ENCODE results near the gene RCAN3. TPM values are rescaled to one million over a fixed set of nuclear protein-coding genes. Genes with fewer than 3 reads are reported as not detected.

The RCAN3 gene
- total and polyA plus RNA-seq, 2 of the 13 experiments (the other 11 are each of a cell fraction or from before 2014, with no cell fraction given): 12.2 to 13.3 TPM

DNA sequence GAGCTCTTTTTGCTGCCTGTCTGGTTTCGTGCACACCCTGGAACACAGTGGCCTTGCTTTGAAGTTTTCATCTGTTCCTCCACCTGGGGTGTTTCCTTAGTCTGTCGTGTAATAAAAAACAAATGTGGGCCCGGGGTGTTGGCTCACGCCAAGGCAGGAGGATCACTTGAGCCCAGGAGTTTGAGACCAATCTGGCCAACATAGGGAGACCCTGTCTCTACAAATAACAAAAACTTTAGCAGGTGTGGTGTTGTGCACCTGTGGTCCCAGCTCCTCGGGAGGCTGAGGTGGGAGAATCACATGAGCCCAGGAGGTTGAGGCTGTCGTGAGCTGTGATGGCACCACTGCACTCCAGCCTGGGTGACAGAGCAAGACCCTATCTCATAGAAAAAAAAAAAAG lies 57.7 kb downstream of the RCAN3 start:
- ATAC-seq (no peak), DNase-seq (ENCODE audit: low spot score) (no peak), FAIRE-seq (no peak)
- peaks cover 4% of the 10 kb centered on the region for H3K79me2 ChIP-seq (ENCODE audit: insufficient read depth, low read length)
- H3K4me3 ChIP-seq (replicated peaks in 1 of 3; ENCODE audit: insufficient read depth in 1 of 3, low read depth in 2 of 3, low read length in 3 of 3): no peak overlapping the region
- H3K4me2 ChIP-seq (ENCODE audit: low read depth, low read length): no peak overlapping the region
- in situ Hi-C loops (cut with HindIII; ENCODE audit: extremely low pct_ligation_motif_present, low pct_unique_long_range_greater_than_20kb) (no loop called here), intact Hi-C loops (cut with micrococcal nuclease; ENCODE audit: unreplicated experiment) (no loop called here)
- no peaks in the 10 kb centered on the region; a peak in 1 of 5 replicates for H3K36me3 ChIP-seq (replicated peaks in 1 of 2; ENCODE audit: control insufficient read depth in 1 of 2, insufficient read depth in 2 of 2, low read length in 2 of 2)
- no peak overlapping the region for H3K27ac ChIP-seq (ENCODE audit: extremely low read length, insufficient read depth, low read length)
- H4K20me1 ChIP-seq (ENCODE audit: insufficient read depth, low read length): no peaks in the 10 kb centered on the region; the same call in 1 of the 2 replicates
- POLR2A ChIA-PET: no interaction called here
- CTCF ChIA-PET (ENCODE audit: low intra/inter-chr PET ratio, low total read pairs): no interaction called here
- H3K4me1 ChIP-seq (ENCODE audit: insufficient read depth, low read length): peaks cover 54% of the 10 kb centered on the region
- H3K9me3 ChIP-seq (ENCODE audit: low read length): no peaks in the 10 kb centered on the region
- BruUV-seq (replicated peaks): no TSS peak
- TF ChIP-seq, protein P1, sequence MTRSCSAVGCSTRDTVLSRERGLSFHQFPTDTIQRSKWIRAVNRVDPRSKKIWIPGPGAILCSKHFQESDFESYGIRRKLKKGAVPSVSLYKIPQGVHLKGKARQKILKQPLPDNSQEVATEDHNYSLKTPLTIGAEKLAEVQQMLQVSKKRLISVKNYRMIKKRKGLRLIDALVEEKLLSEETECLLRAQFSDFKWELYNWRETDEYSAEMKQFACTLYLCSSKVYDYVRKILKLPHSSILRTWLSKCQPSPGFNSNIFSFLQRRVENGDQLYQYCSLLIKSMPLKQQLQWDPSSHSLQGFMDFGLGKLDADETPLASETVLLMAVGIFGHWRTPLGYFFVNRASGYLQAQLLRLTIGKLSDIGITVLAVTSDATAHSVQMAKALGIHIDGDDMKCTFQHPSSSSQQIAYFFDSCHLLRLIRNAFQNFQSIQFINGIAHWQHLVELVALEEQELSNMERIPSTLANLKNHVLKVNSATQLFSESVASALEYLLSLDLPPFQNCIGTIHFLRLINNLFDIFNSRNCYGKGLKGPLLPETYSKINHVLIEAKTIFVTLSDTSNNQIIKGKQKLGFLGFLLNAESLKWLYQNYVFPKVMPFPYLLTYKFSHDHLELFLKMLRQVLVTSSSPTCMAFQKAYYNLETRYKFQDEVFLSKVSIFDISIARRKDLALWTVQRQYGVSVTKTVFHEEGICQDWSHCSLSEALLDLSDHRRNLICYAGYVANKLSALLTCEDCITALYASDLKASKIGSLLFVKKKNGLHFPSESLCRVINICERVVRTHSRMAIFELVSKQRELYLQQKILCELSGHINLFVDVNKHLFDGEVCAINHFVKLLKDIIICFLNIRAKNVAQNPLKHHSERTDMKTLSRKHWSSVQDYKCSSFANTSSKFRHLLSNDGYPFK (CRISPR knock-in tag; IDR thresholded peaks at IDR 0.05; ENCODE audit: borderline replicate concordance): no peak
- TF ChIP-seq ZNF709 (CRISPR knock-in tag; IDR thresholded peaks at IDR 0.05) (no peak), ZNF713 (CRISPR knock-in tag; IDR thresholded peaks at IDR 0.05) (no peak), CENPT (CRISPR knock-in tag; IDR thresholded peaks at IDR 0.05; ENCODE audit: low read depth) (no peak), ZNF451 (CRISPR knock-in tag; IDR thresholded peaks at IDR 0.05) (no peak)
- TF ChIP-seq, protein P2, sequence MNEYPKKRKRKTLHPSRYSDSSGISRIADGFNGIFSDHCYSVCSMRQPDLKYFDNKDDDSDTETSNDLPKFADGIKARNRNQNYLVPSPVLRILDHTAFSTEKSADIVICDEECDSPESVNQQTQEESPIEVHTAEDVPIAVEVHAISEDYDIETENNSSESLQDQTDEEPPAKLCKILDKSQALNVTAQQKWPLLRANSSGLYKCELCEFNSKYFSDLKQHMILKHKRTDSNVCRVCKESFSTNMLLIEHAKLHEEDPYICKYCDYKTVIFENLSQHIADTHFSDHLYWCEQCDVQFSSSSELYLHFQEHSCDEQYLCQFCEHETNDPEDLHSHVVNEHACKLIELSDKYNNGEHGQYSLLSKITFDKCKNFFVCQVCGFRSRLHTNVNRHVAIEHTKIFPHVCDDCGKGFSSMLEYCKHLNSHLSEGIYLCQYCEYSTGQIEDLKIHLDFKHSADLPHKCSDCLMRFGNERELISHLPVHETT (CRISPR knock-in tag; conservative IDR thresholded peaks at IDR 0.05): no peak
- 96% methylated on average over 6 of the region's 6 CpGs for WGBS (ENCODE audit: low lambda C conversion rate)
- H3K27me3 ChIP-seq (ENCODE audit: control insufficient read depth in 1 of 2, insufficient read depth in 2 of 2, low read length in 2 of 2): no peaks in the 10 kb centered on the region
- no peak overlapping the region for H2AFZ ChIP-seq (ENCODE audit: low read length)
- no peak overlapping the region for H3K9ac ChIP-seq (ENCODE audit: insufficient read depth, low read depth, low read length)

Data from HepG2 (cell line).